ENCODE results near the gene NUP160. TPM values are rescaled to one million over a fixed set of nuclear protein-coding genes. Genes with fewer than 3 reads are reported as not detected.
"Not testable (repeated sequence)": the region's sequence is repeated elsewhere in the genome, so short reads cannot be mapped to it uniquely, and the experiment has no call there.

The NUP160 gene
- total RNA-seq (10 to 100 TPM; 12.0 to 20.2 (median 13.8) TPM), polyA plus RNA-seq (10 to 100 TPM in 1 of 2 donors, 1 to 10 TPM in 1; 9.7 to 15.2 TPM)

DNA sequence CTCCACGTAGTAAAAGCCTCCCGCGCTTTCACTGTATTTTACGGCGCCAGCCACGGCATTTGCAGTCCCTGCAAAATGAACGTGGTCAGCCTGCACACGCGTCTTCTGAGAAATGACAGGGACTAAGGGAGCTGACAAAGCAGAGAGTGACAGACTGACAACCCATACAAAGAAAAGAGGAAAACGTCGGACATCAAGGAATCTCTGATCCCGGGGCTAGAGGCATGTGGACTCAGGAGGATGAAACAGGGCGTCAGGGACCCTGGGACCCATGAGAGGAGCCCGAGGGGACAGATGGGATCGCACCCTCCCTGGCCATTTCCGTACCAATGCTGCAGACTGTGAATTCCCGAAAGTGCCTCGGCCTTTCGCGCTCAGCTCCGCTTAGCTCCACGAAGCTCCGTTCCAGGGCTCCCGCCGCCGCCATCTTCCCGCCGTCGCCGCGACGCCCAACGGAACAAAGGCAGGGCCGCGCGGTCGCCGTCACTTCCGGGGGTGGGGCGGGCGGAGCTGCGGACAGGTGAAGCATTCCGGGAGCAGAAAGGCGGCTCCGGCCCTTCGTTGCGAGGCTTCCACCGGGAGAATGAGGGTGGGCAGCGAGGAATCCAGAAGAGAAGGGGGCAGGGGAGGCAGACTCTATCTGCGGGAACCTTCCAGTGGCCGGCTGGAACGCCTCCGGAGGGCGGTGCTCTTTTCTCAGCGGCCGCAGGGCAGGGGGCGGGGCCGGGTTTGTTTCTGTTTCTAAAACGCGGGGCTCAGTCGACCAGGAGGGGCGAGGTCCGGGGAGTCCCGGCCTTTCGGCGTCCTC, at the start of gene NUP160:
Gene NUP160 (minus strand): TSS at position 459 of the 808 bp plus-strand sequence. CDS start 32 bp downstream, at position 427.
- FAIRE-seq, result no peak
- intact Hi-C loops (cut with DNase I), result no loop called here
- TF ChIP-seq CTCF (IDR thresholded peaks at IDR 0.05), result no peak
- Histone ChIP-seq H3K27me3 (no peaks in the 10 kb centered on the region), H3K4me1 (peaks cover 6 to 25% (median 13%) of the 10 kb centered on the region in 3 donors), H3K9me3 (no peaks in the 10 kb centered on the region), H3K27ac (peak within 1 kb of the TSS; percentile 79 to 93 (median 86)), H3K4me3 (peak within 1 kb of the TSS; percentile 57 to 96 (median 74)), H3K36me3 (peaks cover 0 to 3% (median 0%) of the 10 kb centered on the region in 3 donors)
- WGBS, 2 donors, result 0% methylated on average over 64 to 66 of the region's 66 CpGs
- peak; percentile 96 to 99 (median 98) for ATAC-seq
- peak; percentile 78 to 95 (median 84) for DNase-seq

GRCh38 chr11:47896199-47896598, 48.0 kb upstream of the NUP160 start:
- ATAC-seq (no peak), FAIRE-seq (no peak), DNase-seq (no peak)
- no peak for TF ChIP-seq CTCF (IDR thresholded peaks at IDR 0.05)
- WGBS, 2 donors, result 92 to 95% methylated on average over 7 of the region's 7 CpGs
- Histone ChIP-seq H3K27ac (no peak overlapping the region), H3K36me3 (no peaks in the 10 kb centered on the region), H3K27me3 (no peaks in the 10 kb centered on the region), H3K9me3 (no peaks in the 10 kb centered on the region), H3K4me3 (no peak overlapping the region), H3K4me1 (no peaks in the 10 kb centered on the region)
- intact Hi-C loops (cut with DNase I), result no loop called here

DNA sequence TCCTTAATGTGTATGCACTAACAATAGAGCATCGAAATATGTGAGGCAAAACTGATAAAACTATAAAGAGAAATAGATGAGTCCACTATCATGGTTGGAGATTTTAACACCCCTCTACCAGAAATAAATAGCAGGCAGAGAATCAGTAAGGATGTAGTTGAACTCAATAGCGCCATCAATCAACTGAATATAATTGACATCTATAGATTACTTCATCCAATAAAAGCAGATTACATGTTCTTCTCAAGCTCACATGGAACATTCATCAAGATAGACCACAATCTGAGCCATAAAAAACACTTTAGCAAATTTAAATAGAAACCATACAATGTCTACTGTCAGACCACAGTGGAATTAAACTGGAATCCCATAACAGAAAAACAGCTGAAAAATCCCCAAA, 46.9 kb upstream of the NUP160 start:
- FAIRE-seq (no peak), ATAC-seq (no peak), DNase-seq (no peak)
- WGBS, 2 donors, result 88 to 93% methylated on average over 2 of the region's 2 CpGs
- Histone ChIP-seq H3K9me3 (no peaks in the 10 kb centered on the region), H3K36me3 (no peaks in the 10 kb centered on the region), H3K4me1 (no peaks in the 10 kb centered on the region), H3K27me3 (no peaks in the 10 kb centered on the region), H3K27ac (no peak overlapping the region), H3K4me3 (no peak overlapping the region)
- TF ChIP-seq CTCF (IDR thresholded peaks at IDR 0.05), result no peak
- intact Hi-C loops (cut with DNase I), result no loop called here

DNA sequence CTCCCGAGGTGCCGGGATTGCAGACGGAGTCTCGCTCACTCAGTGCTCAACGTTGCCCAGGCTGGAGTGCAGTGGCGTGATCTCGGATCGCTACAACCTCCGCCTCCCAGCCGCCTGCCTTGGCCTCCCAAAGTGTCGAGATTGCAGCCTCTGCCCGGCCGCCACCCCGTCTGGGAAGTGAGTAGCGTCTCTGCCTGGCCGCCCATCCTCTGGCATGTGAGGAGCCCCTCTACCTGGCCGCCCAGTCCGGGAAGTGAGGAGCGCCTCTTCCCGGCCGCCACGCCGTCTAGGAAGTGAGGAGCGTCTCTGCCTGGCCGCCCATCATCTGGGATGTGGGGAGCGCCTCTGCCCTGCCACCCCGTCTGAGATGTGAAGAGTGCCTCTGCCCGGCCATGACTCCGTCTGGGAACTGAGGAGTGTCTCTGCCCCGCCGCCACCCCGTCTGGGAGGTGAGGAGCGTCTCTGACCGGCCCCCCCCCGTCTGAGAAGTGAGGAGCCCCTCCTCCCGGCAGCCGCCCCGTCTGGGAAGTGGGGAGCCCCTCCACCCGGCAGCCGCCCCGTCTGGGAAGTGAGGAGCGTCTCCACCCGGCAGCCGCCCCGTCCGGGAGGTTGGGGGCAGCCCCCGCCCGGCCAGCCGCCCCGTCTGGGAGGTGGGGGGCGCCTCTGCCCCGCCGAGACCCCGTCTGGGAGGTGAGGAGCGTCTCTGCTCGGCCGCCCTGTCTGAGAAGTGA, 44.6 kb upstream of the NUP160 start:
- peak in 1 of 6 donors; percentile 62 for DNase-seq
- not testable (repeated sequence) for H3K36me3 ChIP-seq

GRCh38 chr11:47891886-47892285, 43.7 kb upstream of the NUP160 start:
- Histone ChIP-seq H3K27ac (no peak overlapping the region), H3K36me3 (no peaks in the 10 kb centered on the region), H3K4me1 (no peaks in the 10 kb centered on the region), H3K4me3 (no peak overlapping the region), H3K27me3 (no peaks in the 10 kb centered on the region), H3K9me3 (no peaks in the 10 kb centered on the region)
- WGBS, 2 donors, result 76 to 80% methylated on average over 3 of the region's 3 CpGs
- ATAC-seq (no peak), FAIRE-seq (no peak), DNase-seq (no peak)
- intact Hi-C loops (cut with DNase I), result no loop called here
- TF ChIP-seq CTCF (IDR thresholded peaks at IDR 0.05), result no peak

More for the DNA sequence above, 44.6 kb upstream of the NUP160 start:
- H3K27ac ChIP-seq; ATAC-seq; H3K9me3 ChIP-seq; H3K4me1 ChIP-seq; H3K27me3 ChIP-seq; FAIRE-seq; H3K4me3 ChIP-seq; intact Hi-C loops (cut with DNase I): not testable (repeated sequence)
- WGBS, 2 donors, result 96 to 97% methylated on average over 47 to 57 of the region's 57 CpGs
